Hepatocyte (in vitro differentiated cells): ENCODE results near the gene ABLIM2.

Experiments used
- EZH2 ChIP-seq: fragments of 200-600 bp; sonication (generic); IDR thresholded peaks from 2 replicates; pipeline ENCODE4 v1.6.1; 2016; ENCODE audit warnings: antibody characterized with exemption, mild to moderate bottlenecking, borderline replicate concordance
- EZH2phosphoT487 ChIP-seq: fragments of 200-600 bp; sonication (generic); IDR thresholded peaks from one replicate; pipeline ENCODE4 v1.6.1; 2018; ENCODE audit warnings: antibody characterized with exemption, mild to moderate bottlenecking, low read depth, moderate library complexity; ENCODE audit not compliant: unreplicated experiment, severe bottlenecking
- TF ChIP-seq, protein P1 (sequence below): fragments of 200-600 bp; sonication (generic); IDR thresholded peaks from 2 replicates; pipeline ENCODE4 v1.5.1; 2016; ENCODE audit warnings: antibody characterized with exemption, mild to moderate bottlenecking; ENCODE audit not compliant: poor library complexity

DNA sequence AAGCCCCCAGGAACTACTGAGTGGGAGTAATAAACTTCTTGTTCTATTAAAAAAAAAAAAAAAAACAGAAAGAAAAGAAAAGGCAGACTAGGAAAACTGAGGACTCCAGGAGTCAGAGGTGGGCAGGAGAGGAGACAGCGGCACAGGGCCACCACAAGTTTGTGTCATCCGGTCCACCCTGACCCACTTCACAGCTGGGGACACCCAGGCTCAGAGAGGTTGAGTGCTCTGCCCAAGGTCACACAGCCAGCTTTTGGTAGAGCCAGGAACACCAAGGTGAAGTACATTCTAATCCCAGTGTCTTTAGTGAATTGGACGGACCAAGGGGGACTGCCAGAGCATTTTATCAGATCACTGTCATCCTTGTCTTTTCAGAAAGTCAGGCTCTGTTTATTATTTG, 16.4 kb upstream of the ABLIM2 start:
- TF ChIP-seq, protein P1, sequence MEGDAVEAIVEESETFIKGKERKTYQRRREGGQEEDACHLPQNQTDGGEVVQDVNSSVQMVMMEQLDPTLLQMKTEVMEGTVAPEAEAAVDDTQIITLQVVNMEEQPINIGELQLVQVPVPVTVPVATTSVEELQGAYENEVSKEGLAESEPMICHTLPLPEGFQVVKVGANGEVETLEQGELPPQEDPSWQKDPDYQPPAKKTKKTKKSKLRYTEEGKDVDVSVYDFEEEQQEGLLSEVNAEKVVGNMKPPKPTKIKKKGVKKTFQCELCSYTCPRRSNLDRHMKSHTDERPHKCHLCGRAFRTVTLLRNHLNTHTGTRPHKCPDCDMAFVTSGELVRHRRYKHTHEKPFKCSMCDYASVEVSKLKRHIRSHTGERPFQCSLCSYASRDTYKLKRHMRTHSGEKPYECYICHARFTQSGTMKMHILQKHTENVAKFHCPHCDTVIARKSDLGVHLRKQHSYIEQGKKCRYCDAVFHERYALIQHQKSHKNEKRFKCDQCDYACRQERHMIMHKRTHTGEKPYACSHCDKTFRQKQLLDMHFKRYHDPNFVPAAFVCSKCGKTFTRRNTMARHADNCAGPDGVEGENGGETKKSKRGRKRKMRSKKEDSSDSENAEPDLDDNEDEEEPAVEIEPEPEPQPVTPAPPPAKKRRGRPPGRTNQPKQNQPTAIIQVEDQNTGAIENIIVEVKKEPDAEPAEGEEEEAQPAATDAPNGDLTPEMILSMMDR = no peak
- TF ChIP-seq EZH2 (no peak), EZH2phosphoT487 (no peak)
